Neutrophil (primary cell): ENCODE results near the gene TSPAN15.

Experiments used
- H3K27ac ChIP-seq: fragments of 200-600 bp; sonication (generic); 2 replicates; pipeline ENCODE4 v1.5.1; 2016; ENCODE audit warnings: mild to moderate bottlenecking, moderate library complexity
- H3K27me3 ChIP-seq: fragments of 200-600 bp; sonication (generic); 2 replicates; pipeline ENCODE4 v1.6.0; 2016; ENCODE audit warnings: mild to moderate bottlenecking
- H3K36me3 ChIP-seq: fragments of 200-600 bp; sonication (generic); 2 replicates; pipeline ENCODE4 v1.5.1; 2017
- H3K4me1 ChIP-seq, 2 experiments: fragments of 200-600 bp in 1 of 2; sonication (generic) in 1 of 2; 1 replicate in 1 of 2; 2 replicates in 1 of 2; pipeline versions ENCODE4 v1.5.1 to v1.6.1; 2013 to 2016; ENCODE audit warnings: low read depth in 1 of 2, low read length in 1 of 2, mild to moderate bottlenecking in 1 of 2, moderate library complexity in 1 of 2; ENCODE audit not compliant: control insufficient read depth in 1 of 2, insufficient read depth in 1 of 2
- H3K4me3 ChIP-seq, 2 experiments: fragments of 200-600 bp in 1 of 2; sonication (generic) in 1 of 2; 1 replicate in 1 of 2; 2 replicates in 1 of 2; pipeline ENCODE4 v1.5.1; 2013 to 2016; ENCODE audit warnings: low read depth in 1 of 2, low read length in 1 of 2, mild to moderate bottlenecking in 1 of 2, moderate library complexity in 1 of 2
- H3K9me3 ChIP-seq: fragments of 200-600 bp; sonication (generic); 2 replicates; pipeline ENCODE4 v1.5.1; 2016
- CTCF ChIP-seq: fragments of 200-600 bp; sonication (generic); IDR thresholded peaks from 2 replicates; pipeline ENCODE4 v1.5.1; 2016; ENCODE audit warnings: antibody characterized with exemption

TSPAN15 gene

DNA sequence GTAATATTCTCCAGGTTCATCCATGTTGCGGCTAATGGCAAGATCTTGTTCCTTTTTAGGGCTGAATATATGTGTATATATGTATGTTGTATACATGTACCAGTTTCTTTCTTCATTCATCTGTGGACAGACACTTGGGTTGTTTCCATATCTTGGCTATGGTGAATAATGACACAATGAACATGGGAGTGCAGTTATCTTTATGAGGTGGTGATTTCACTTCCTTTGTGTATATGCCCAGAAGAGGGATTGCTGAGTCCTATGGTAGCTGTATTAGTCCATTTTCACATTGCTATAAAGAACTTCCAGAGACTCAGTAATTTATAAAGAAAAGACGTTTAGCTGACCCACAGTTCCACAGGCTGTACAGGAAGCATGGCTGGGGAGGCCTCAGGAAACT is 17.1 kb upstream of the TSPAN15 start:
- Histone ChIP-seq H3K4me3 (no peak overlapping the region), H3K4me1 (peaks cover 10 to 12% of the 10 kb centered on the region in 2 experiments), H3K36me3 (no peaks in the 10 kb centered on the region), H3K27me3 (no peaks in the 10 kb centered on the region), H3K27ac (no peak overlapping the region), H3K9me3 (no peaks in the 10 kb centered on the region)
- TF ChIP-seq CTCF = no peak

- H3K4me1 ChIP-seq = peaks cover 18 to 20% of the 10 kb centered on the region in 2 experiments
- H3K27ac ChIP-seq = no peak overlapping the region
- no peak overlapping the region for H3K4me3 ChIP-seq
- TF ChIP-seq CTCF = no peak
- no peaks in the 10 kb centered on the region for H3K9me3 ChIP-seq
- no peaks in the 10 kb centered on the region for H3K36me3 ChIP-seq
- no peaks in the 10 kb centered on the region for H3K27me3 ChIP-seq
Observed at GRCh38 chr10:69434926-69435325, 16.3 kb upstream of the TSPAN15 start.

DNA sequence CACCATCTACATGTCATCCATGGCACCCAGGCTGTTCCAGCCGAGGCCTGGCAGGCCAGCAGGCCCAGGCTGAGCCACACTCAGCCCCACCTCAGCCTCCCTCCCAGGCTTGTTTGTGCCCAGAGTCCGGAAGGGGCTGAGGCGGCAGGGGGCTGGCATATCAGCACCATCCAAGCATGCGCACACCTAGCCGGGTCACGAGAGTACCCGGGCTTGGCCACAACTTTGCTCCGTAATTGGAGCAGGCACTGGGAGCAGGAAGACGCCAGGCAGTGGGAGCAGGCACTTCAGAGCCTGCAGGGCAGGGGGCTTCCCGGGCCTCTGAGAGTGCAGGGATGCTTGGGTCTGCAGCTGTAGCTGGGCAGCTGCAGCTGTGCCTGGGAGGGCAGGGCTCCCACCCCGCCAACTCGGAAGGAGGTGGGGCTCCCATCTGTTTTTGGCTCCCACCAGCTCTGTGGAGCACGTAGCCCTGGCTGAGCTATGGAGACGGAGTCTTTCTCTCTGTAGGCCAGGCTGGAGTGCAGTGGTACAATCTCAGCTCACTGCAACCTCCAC is 15.2 kb upstream of the TSPAN15 start:
- Histone ChIP-seq H3K4me3 (no peak overlapping the region), H3K27ac (no peak overlapping the region), H3K27me3 (no peaks in the 10 kb centered on the region), H3K36me3 (no peaks in the 10 kb centered on the region), H3K9me3 (no peaks in the 10 kb centered on the region), H3K4me1 (peaks cover 24 to 25% of the 10 kb centered on the region in 2 experiments)
- TF ChIP-seq CTCF = no peak

DNA sequence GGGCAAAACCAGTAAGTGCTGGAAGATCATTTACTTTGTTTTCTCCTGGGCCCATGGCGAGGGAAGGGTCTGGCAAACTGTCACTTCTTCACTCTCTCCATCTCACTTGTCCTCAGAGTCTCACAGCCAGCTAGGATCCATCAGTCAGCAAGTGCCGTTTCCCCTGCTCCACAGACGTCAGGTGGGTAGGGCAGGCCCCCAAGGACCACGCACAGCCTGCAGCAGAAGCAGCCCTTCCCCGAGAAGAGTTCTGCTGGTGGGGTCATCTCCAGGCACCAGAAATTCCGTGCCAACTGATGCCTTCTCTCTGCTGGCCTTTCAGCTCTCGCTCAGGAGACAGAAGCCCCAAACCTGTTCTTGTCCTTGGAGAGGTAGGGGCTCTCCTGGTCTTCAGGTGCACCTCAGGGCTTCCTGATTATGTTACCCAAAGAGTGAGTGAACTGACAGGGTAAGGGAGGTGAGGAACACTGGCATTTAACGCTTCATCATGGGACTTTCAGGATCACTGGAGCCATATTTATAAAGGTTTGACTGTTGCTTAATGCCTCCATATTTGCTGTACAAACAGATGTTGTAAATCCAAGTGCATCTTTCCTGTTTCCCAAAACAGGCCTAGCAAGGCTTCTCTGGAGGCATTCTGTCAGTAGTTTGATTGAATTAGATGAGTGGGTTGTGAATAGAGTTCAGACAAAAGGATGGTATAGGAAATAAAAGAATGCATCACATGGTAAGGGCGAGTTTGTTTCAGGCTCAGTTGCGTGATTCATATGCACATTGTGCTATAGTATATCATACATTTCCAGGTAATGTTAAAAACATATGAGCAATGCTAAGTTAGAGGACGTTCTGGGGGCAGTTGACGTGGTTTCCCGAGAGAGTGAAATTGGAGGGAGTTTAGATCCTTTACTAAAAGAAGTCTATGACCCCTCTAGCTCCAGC is 13.7 kb upstream of the TSPAN15 start:
- H3K4me1 ChIP-seq = peaks cover 24 to 25% of the 10 kb centered on the region in 2 experiments
- H3K36me3 ChIP-seq = no peaks in the 10 kb centered on the region
- TF ChIP-seq CTCF = no peak
- no peaks in the 10 kb centered on the region for H3K9me3 ChIP-seq
- no peaks in the 10 kb centered on the region for H3K27me3 ChIP-seq
- H3K27ac ChIP-seq = no peak overlapping the region
- H3K4me3 ChIP-seq = no peak overlapping the region

GRCh38 chr10:69438536-69439349 is 12.5 kb upstream of the TSPAN15 start:
- Histone ChIP-seq H3K4me1 (peaks cover 24 to 25% of the 10 kb centered on the region in 2 experiments), H3K27ac (peak overlapping the region; percentile 62), H3K36me3 (no peaks in the 10 kb centered on the region), H3K9me3 (no peaks in the 10 kb centered on the region), H3K27me3 (no peaks in the 10 kb centered on the region), H3K4me3 (no peak overlapping the region)
- TF ChIP-seq CTCF = no peak
